SU-DHL-6 (cell line): ENCODE data around the gene NXPE1.

Experiments
- H2AFZ ChIP-seq: fragments of 200-600 bp; sonication (generic); 2 replicates; pipeline ENCODE4 v1.6.1; 2014; ENCODE audit warnings: low read depth, mild to moderate bottlenecking, moderate library complexity, mixed read lengths, antibody characterized with exemption, low read length; ENCODE audit not compliant: severe bottlenecking
- H3F3A ChIP-seq: fragments of 200-600 bp; shearing (Covaris generic); 2 replicates; pipeline ENCODE4 v1.6.0; 2016; ENCODE audit warnings: antibody characterized with exemption, mild to moderate bottlenecking; ENCODE audit not compliant: insufficient read depth
- H3K27ac ChIP-seq: fragments of 200-600 bp; sonication (generic); 2 replicates; pipeline ENCODE4 v1.5.1; 2016; ENCODE audit warnings: low read depth, mild to moderate bottlenecking, low read length, moderate library complexity, mixed read lengths
- H3K27me3 ChIP-seq: fragments of 200-600 bp; sonication (generic), shearing (Covaris generic); 2 replicates; pipeline ENCODE4 v1.6.0; 2014; ENCODE audit warnings: mild to moderate bottlenecking, low read length
- H3K36me3 ChIP-seq: fragments of 200-600 bp; sonication (generic); 2 replicates; pipeline ENCODE4 v1.6.1; 2014; ENCODE audit warnings: mild to moderate bottlenecking, low read length, mixed read lengths
- H3K4me2 ChIP-seq: fragments of 300-600, 200-600 bp; shearing (Covaris generic), sonication (generic); 2 replicates; pipeline ENCODE4 v1.6.0; 2014; ENCODE audit warnings: low read length, low read depth, mild to moderate bottlenecking; ENCODE audit not compliant: poor library complexity, severe bottlenecking
- H3K4me3 ChIP-seq: fragments of 200-600 bp; sonication (generic); 2 replicates; pipeline ENCODE4 v1.5.1; 2014; ENCODE audit warnings: antibody characterized with exemption, low read length, mild to moderate bottlenecking, mixed read lengths; ENCODE audit not compliant: insufficient read depth, poor library complexity, severe bottlenecking
- H3K79me2 ChIP-seq: fragments of 200-600 bp; sonication (generic); 2 replicates; pipeline ENCODE4 v1.6.1; 2014; ENCODE audit warnings: mild to moderate bottlenecking, low read length, moderate library complexity; ENCODE audit not compliant: insufficient read depth
- H3K9ac ChIP-seq: fragments of 200-600 bp; sonication (generic); 2 replicates; pipeline ENCODE4 v1.7.0; 2014; ENCODE audit warnings: mild to moderate bottlenecking, low read length
- H3K9me2 ChIP-seq: fragments of 200-600 bp; sonication (generic); replicated peaks from 2 replicates; pipeline ENCODE4 v1.6.1; 2014; ENCODE audit warnings: low read length; ENCODE audit not compliant: insufficient read depth
- H3K9me3 ChIP-seq: fragments of 200-600 bp; sonication (generic); 2 replicates; pipeline ENCODE4 v1.6.1; 2014; ENCODE audit warnings: low read length, mixed read lengths; ENCODE audit not compliant: insufficient read depth
- H4K20me1 ChIP-seq: fragments of 200-600 bp; sonication (generic); 2 replicates; pipeline ENCODE4 v1.6.1; 2014; ENCODE audit warnings: low read depth, mild to moderate bottlenecking, antibody characterized with exemption, low read length, moderate library complexity, mixed read lengths
- CTCF ChIP-seq: fragments of 200-600 bp; sonication (generic); IDR thresholded peaks from one replicate; pipeline ENCODE4 v1.5.1; 2017; ENCODE audit warnings: antibody characterized with exemption, mild to moderate bottlenecking, low read length, moderate library complexity; ENCODE audit not compliant: insufficient read depth, poor library complexity, severe bottlenecking
- EZH2phosphoT487 ChIP-seq: fragments of 200-600 bp; sonication (generic), shearing (Covaris generic); conservative IDR thresholded peaks from 2 replicates; pipeline ENCODE4 v1.6.1; 2018; ENCODE audit warnings: mild to moderate bottlenecking, antibody characterized with exemption, low read length, moderate library complexity, mixed read lengths

Gene NXPE1

DNA sequence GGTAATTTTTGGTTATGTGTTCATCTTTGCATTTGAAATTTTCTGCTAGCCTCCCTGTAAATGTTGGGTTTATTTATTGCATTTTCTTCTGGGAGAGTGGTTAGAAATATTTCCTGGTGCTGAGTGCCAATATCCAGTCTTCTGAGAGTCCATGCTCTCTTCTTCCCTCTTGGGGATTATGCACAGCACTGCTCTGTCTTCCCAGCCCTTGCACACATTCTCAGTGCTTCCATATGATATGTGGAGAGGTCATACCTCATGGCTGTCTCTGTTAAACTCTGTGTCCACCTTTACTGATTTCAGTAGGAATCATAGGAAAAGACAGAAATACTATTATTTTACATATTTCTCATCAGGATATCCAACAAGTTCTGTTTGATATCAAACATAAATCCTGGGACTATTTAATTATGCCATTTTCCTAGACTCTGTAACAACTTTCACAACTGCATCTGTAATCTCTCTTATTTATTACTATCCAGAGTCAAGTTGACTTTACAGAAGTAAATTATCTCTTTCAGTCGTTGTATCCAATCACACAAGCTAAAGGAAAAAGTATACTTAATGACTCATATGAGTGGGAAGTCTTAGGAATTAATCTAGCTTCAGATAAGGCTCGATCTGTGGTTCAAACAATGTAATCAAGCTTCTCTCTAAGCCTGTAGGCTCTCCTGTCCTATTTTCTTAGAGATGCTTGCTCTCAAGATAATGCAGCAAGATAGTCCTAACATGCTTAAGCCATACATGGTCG, 2.7 kb upstream of the NXPE1 start:
- no peaks in the 10 kb centered on the region for H3K9me2 ChIP-seq
- H3K27ac ChIP-seq: no peak overlapping the region
- no peak overlapping the region for H2AFZ ChIP-seq
- H3K27me3 ChIP-seq: no peaks in the 10 kb centered on the region
- no peaks in the 10 kb centered on the region for H3F3A ChIP-seq
- H3K36me3 ChIP-seq: no peaks in the 10 kb centered on the region
- no peaks in the 10 kb centered on the region for H3K79me2 ChIP-seq
- H3K4me3 ChIP-seq: no peak overlapping the region
- H4K20me1 ChIP-seq: no peaks in the 10 kb centered on the region
- TF ChIP-seq EZH2phosphoT487 (no peak), CTCF (no peak)
- no peak overlapping the region for H3K9ac ChIP-seq
- no peaks in the 10 kb centered on the region for H3K9me3 ChIP-seq
- H3K4me2 ChIP-seq: no peak overlapping the region

- no peak overlapping the region for H3K4me2 ChIP-seq
- H3K27ac ChIP-seq: no peak overlapping the region
- no peaks in the 10 kb centered on the region for H3K9me3 ChIP-seq
- H3K4me3 ChIP-seq: no peak overlapping the region
- no peaks in the 10 kb centered on the region for H4K20me1 ChIP-seq
- H2AFZ ChIP-seq: no peak overlapping the region
- TF ChIP-seq CTCF: no peak
- no peak for TF ChIP-seq EZH2phosphoT487
- H3K36me3 ChIP-seq: no peaks in the 10 kb centered on the region
- no peaks in the 10 kb centered on the region for H3K9me2 ChIP-seq
- no peak overlapping the region for H3K9ac ChIP-seq
- no peaks in the 10 kb centered on the region for H3F3A ChIP-seq
- H3K79me2 ChIP-seq: no peaks in the 10 kb centered on the region
- no peaks in the 10 kb centered on the region for H3K27me3 ChIP-seq
Observed at GRCh38 chr11:114556135-114556534, 3.5 kb downstream of the NXPE1 start.

GRCh38 chr11:114553642-114554041, 6.0 kb downstream of the NXPE1 start:
- Histone ChIP-seq H3F3A (no peaks in the 10 kb centered on the region), H3K27ac (no peak overlapping the region), H3K9me3 (no peaks in the 10 kb centered on the region), H3K9ac (no peak overlapping the region), H3K79me2 (no peaks in the 10 kb centered on the region), H3K4me2 (no peak overlapping the region), H3K4me3 (no peak overlapping the region), H4K20me1 (no peaks in the 10 kb centered on the region), H3K27me3 (no peaks in the 10 kb centered on the region), H3K9me2 (no peaks in the 10 kb centered on the region), H2AFZ (no peak overlapping the region), H3K36me3 (no peaks in the 10 kb centered on the region)
- TF ChIP-seq CTCF (no peak), EZH2phosphoT487 (no peak)
